Measurements from ENCODE around the gene KMO. TPM values are rescaled to one million over a fixed set of nuclear protein-coding genes. Genes with fewer than 3 reads are reported as not detected.

The KMO gene
- total RNA-seq, 2 donors from 2014 or later = not detected

GRCh38 chr1:241485554-241485992, 46.6 kb upstream of the KMO start:
- no peak overlapping the region for H3K27ac ChIP-seq (ENCODE audit: low read depth, low read length)
- H3K36me3 Mint-ChIP-seq (ENCODE audit: low read depth) = no peaks in the 10 kb centered on the region
- peak; percentile 56 for DNase-seq

GRCh38 chr1:241488739-241489138, 43.4 kb upstream of the KMO start:
- Histone ChIP-seq H3K36me3 (ENCODE audit: control insufficient read depth, insufficient read depth, low read length) (no peaks in the 10 kb centered on the region), H3K9me3 (ENCODE audit: control insufficient read depth, low read length) (no peaks in the 10 kb centered on the region), H3K4me3 (ENCODE audit: low read length) (no peak overlapping the region), H3K9ac (ENCODE audit: extremely low read depth, low read length, poor library complexity, severe bottlenecking) (no peak overlapping the region), H3K27me3 (ENCODE audit: control insufficient read depth, insufficient read depth, low read length, poor library complexity, severe bottlenecking) (no peaks in the 10 kb centered on the region), H3K27ac (ENCODE audit: low read depth, low read length) (no peak overlapping the region), H3K4me1 (ENCODE audit: control insufficient read depth, insufficient read depth, low read length) (no peaks in the 10 kb centered on the region)
- no peaks in the 10 kb centered on the region for H3K36me3 Mint-ChIP-seq (ENCODE audit: low read depth)
- no peak for DNase-seq
- WGBS, 2 experiments (ENCODE audit: insufficient coverage in 1 of 2, insufficient read length in 1 of 2) = 95 to 100% methylated on average over 1 of the region's 1 CpG
- no peaks in the 10 kb centered on the region for H3K27me3 Mint-ChIP-seq (ENCODE audit: insufficient read depth)
- TF ChIP-seq, protein P1, sequence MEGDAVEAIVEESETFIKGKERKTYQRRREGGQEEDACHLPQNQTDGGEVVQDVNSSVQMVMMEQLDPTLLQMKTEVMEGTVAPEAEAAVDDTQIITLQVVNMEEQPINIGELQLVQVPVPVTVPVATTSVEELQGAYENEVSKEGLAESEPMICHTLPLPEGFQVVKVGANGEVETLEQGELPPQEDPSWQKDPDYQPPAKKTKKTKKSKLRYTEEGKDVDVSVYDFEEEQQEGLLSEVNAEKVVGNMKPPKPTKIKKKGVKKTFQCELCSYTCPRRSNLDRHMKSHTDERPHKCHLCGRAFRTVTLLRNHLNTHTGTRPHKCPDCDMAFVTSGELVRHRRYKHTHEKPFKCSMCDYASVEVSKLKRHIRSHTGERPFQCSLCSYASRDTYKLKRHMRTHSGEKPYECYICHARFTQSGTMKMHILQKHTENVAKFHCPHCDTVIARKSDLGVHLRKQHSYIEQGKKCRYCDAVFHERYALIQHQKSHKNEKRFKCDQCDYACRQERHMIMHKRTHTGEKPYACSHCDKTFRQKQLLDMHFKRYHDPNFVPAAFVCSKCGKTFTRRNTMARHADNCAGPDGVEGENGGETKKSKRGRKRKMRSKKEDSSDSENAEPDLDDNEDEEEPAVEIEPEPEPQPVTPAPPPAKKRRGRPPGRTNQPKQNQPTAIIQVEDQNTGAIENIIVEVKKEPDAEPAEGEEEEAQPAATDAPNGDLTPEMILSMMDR (conservative IDR thresholded peaks at IDR 0.05) = no peak
- H3K9me3 Mint-ChIP-seq = no peaks in the 10 kb centered on the region
- no peak overlapping the region for H3K27ac Mint-ChIP-seq
- no peak overlapping the region for H3K4me3 Mint-ChIP-seq
- peaks cover 1% of the 10 kb centered on the region for H3K4me1 Mint-ChIP-seq

More at GRCh38 chr1:241485554-241485992, 46.6 kb upstream of the KMO start:
- H3K4me1 ChIP-seq (ENCODE audit: control insufficient read depth, insufficient read depth, low read length) = no peaks in the 10 kb centered on the region
- H3K9me3 ChIP-seq (ENCODE audit: control insufficient read depth, low read length) = no peaks in the 10 kb centered on the region
- TF ChIP-seq, protein P1 (conservative IDR thresholded peaks at IDR 0.05) = peak; percentile 81
- Mint-ChIP-seq H3K4me3 (no peak overlapping the region), H3K4me1 (peaks cover 1% of the 10 kb centered on the region), H3K27me3 (ENCODE audit: insufficient read depth) (no peaks in the 10 kb centered on the region), H3K9me3 (no peaks in the 10 kb centered on the region), H3K27ac (no peak overlapping the region)
- no peak overlapping the region for H3K4me3 ChIP-seq (ENCODE audit: low read length)
- H3K36me3 ChIP-seq (ENCODE audit: control insufficient read depth, insufficient read depth, low read length) = no peaks in the 10 kb centered on the region
- H3K27me3 ChIP-seq (ENCODE audit: control insufficient read depth, insufficient read depth, low read length, poor library complexity, severe bottlenecking) = no peaks in the 10 kb centered on the region
- H3K9ac ChIP-seq (ENCODE audit: extremely low read depth, low read length, poor library complexity, severe bottlenecking) = no peak overlapping the region
- 72 to 74% methylated on average over 4 of the region's 4 CpGs for WGBS, 2 experiments (ENCODE audit: insufficient coverage in 1 of 2, insufficient read length in 1 of 2)

- Mint-ChIP-seq H3K4me1 (no peaks in the 10 kb centered on the region), H3K4me3 (no peak overlapping the region), H3K9me3 (no peaks in the 10 kb centered on the region)
Observed at GRCh38 chr1:241495741-241496140, 36.4 kb upstream of the KMO start.

More at GRCh38 chr1:241495741-241496140, 36.4 kb upstream of the KMO start:
- no peak for DNase-seq
- Histone ChIP-seq H3K9ac (ENCODE audit: extremely low read depth, low read length, poor library complexity, severe bottlenecking) (no peak overlapping the region), H3K36me3 (ENCODE audit: control insufficient read depth, insufficient read depth, low read length) (peaks cover 46% of the 10 kb centered on the region), H3K27me3 (ENCODE audit: control insufficient read depth, insufficient read depth, low read length, poor library complexity, severe bottlenecking) (no peaks in the 10 kb centered on the region), H3K9me3 (ENCODE audit: control insufficient read depth, low read length) (no peaks in the 10 kb centered on the region), H3K4me1 (ENCODE audit: control insufficient read depth, insufficient read depth, low read length) (no peaks in the 10 kb centered on the region), H3K27ac (ENCODE audit: low read depth, low read length) (no peak overlapping the region), H3K4me3 (ENCODE audit: low read length) (no peak overlapping the region)
- H3K36me3 Mint-ChIP-seq (ENCODE audit: low read depth) = peaks cover 30% of the 10 kb centered on the region
- 91 to 100% methylated on average over 4 to 5 of the region's 5 CpGs for WGBS, 2 experiments (ENCODE audit: insufficient coverage in 1 of 2, insufficient read length in 1 of 2)
- no peak overlapping the region for H3K27ac Mint-ChIP-seq
- TF ChIP-seq, protein P1 (conservative IDR thresholded peaks at IDR 0.05) = no peak
- no peaks in the 10 kb centered on the region for H3K27me3 Mint-ChIP-seq (ENCODE audit: insufficient read depth)

Data from endodermal cell (in vitro differentiated cells).